ENCODE data around the gene PAN3.
"Not testable (repeated sequence)": the region's sequence is repeated elsewhere in the genome, so short reads cannot be mapped to it uniquely, and the experiment has no call there.

Gene PAN3

DNA sequence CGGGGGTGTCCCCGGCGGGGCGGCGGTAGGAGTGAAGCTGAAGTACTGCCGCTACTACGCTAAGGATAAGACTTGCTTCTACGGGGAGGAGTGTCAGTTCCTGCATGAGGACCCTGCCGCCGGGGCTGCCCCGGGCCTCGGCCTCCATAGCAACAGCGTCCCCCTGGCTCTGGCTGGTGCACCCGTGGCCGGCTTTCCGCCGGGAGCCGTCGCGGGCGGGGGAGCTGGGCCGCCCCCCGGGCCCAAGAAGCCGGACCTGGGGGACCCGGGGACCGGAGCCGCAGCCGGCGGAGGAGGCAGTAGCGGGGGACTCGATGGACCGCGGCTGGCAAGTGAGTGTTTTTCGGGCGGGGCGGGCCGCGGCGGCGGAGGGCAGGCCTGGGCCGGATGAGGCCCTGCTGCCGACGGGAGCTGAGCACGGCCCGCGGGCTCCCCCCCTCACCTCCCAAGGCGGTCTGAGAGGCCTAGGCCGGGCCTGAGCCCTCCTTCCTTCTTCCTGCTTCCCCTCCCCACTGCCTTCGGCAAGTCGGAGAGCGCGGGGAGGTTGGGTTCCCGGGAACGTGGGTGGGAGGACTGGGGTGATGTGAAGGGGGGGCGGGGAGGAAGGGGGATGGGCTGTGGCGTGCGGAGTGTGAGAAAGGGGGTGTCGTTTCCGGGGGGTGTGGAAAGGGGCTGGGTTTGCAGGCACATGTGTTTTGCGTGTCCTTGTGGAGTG lies 568 bp downstream of the PAN3 start:
- no peak for DNase-seq

DNA sequence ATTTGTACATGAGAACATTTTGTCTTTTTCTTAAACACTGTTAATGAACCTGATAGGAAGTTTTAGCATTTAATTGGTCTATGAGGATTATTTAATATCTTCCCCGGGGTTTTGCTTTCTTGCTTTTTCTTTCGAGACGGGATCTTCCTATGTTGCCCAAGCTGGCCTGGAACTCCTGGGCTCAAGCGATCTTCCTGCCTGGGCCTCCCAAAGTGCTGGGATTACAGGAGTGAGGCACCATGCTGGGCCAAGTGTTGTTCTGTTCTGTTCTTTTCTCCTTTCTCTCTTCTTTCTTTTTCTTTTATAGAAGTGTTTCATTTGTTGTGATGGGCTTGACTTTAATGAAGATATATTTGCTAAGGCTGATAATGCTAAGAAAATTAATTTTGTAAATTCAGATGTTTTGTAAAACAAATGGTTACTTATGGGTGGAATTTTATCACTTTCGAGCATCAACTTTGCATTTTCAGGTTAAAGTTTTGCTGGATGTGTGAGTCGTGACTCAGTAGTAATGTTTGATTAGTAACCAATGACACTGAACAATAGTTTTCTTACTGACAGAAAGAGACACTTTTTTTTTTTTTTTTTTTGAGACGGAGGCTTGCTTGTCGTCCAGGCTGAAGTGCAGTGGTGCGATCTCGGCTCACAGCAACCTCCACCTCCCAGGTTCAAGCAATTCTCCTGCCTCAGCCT lies 2.2 kb downstream of the PAN3 start:
- DNase-seq: no peak

- DNase-seq: not testable (repeated sequence)
Observed at GRCh38 chr13:28141542-28141941, 3.2 kb downstream of the PAN3 start.

DNA sequence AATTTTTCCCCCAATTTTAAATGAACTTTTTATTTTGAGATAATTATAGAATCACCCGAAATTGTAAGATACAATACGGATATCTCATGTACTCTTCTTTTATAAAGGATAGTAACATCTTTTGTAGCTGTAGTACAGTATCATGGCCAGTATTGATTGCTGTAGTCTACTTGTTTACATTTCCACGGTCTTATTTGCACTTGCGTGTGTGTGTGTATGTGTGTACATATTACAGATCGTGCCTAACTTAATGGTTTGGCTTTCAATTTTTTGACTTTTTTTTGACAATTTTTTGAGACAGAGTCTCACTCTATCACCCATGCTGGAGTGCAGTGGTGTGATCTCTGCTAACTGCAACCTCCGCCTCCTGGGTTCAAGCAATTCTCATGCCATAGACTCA lies 6.7 kb downstream of the PAN3 start:
- no peak for DNase-seq

GRCh38 chr13:28147495-28147894 lies 9.2 kb downstream of the PAN3 start:
- DNase-seq: no peak

DNA sequence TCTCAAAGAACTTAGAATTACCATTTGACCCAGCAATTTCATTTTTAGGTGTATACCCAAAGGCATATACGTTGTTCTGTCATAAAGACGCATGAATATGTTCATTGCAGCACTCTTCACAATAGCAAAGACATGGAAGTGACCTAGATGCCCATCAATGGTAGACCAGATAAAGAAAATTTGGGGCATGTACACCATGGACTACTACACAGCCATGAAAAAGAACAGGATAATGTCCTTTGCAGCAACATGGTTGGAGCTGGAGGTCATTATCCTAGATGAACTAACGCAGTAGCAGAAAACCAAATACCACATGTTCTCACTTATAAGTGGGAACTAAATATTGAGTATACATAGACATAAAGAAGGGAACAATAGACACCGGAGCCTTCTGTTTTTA lies 20.7 kb downstream of the PAN3 start:
- no peak for DNase-seq

GRCh38 chr13:28161370-28161769 lies 23.0 kb downstream of the PAN3 start:
- DNase-seq: no peak

DNA sequence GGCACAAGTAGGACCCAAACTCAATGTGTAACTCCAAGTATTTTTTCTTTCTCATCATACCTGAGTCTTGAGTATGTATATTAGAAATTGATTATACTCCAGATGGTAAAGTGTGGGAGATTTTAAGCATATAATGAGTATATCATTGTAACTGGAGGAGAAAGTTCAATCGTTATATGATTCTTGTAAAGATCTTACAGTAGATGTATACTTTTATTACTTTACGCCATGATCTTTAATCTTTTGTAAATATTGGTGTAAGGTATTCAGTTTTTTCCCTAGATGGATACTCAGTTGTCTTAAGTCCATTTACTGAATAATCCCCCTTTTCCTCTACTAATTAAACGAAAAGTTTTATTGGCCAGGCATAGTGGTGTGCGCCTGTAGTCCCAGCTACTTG lies 25.2 kb downstream of the PAN3 start:
- no peak for DNase-seq

DNA sequence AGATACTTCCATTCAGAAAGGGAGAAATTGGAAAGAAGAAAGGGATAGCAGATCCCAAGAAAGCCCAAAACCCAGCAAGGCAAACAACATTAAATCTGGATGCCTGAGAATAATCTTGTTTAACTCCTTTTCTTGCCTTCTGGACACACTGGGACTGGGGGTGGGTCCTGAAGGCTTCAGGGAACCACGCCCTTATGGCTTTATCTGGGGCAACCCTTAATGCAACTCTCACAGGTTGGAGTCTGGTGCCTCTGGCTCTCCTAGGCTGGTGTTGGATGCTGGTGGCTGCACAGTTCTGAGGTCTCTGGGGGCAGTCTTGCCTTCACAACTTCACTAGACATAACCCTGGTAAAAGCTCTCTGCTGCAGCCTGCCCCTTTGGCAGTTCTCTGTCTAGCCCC lies 27.9 kb downstream of the PAN3 start:
- no peak for DNase-seq

- no peak for DNase-seq
Observed at GRCh38 chr13:28171266-28171665, 32.9 kb downstream of the PAN3 start.

DNA sequence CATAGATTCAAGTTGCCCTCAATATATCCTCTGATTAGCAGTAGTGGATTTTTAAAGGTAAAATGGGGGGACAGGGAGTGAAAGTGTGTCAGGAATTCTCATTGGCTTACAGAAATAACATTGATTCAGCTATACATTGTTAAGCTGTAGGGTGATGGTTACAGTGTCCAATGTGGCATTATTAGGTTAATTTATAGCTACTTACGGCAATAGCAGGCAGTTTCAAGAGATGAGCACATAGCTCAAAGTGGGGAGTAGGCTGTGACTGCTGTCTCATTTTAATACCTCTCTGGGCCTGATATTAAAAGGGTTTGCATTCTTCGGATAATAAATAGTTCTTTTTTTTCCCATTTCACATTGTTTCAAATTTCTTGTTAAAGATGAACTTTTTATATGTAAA lies 34.6 kb downstream of the PAN3 start:
- DNase-seq: no peak

DNA sequence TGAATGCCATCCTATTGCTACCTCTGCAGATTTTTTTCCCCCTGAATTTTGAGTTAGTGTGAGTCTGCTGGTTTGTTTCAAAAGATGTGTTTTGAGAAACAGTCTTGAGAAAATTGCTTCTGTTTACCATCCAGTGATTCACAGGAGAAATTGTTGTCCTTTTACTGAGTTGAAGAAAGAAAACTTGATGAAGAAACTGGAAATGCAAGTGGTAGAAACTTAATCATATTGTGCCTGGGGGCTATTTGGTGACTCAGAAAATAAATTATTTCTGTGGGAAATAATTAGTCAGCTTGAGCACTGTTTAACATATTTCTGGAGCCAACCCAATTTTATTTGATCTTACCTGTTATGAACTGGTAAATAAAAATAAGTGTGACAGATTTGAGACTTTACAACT lies 35.4 kb downstream of the PAN3 start:
- DNase-seq: no peak

DNA sequence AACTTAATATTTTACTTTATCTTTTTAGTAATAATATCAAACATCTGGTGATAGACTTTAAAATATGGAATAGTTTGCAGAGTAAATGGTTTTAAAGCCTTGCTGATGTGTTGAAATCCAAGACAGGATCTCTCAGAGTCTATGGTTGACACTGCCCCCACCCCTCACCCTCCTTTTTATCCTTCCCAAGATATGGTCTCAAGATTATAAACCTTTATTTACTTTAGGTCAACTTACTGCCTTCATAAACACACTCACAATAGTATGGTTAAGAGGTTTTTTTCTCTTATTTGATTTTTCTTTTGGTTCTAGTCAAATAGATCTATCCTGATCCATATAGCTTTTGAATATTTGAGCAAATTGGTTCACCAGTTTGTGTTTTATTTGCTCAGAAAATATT lies 39.0 kb downstream of the PAN3 start:
- no peak for DNase-seq

DNA sequence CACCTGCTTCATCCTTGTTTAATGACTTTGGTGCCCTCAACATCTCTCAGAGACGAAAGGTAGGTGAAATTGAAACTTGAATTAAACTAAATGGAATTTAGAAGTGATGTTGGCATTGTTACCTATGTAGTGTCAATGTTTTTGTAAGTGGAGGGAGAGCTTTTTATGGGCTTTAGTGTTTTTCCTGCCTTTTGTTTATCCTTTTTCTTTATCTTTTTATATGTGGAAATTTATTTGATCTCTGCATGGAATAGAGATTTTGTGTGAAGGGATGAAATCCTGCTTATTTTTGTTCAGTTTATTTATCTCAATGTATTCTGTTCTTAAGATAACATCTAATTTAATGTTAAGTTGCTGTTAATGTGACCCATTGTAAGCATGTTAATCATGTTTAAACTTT lies 39.5 kb downstream of the PAN3 start:
- no peak for DNase-seq

GRCh38 chr13:28179974-28180373 lies 41.6 kb downstream of the PAN3 start:
- DNase-seq: no peak

GRCh38 chr13:28181413-28181812 lies 43.1 kb downstream of the PAN3 start:
- no peak for DNase-seq

- no peak for DNase-seq
Observed at GRCh38 chr13:28185256-28185655, 46.9 kb downstream of the PAN3 start.

DNA sequence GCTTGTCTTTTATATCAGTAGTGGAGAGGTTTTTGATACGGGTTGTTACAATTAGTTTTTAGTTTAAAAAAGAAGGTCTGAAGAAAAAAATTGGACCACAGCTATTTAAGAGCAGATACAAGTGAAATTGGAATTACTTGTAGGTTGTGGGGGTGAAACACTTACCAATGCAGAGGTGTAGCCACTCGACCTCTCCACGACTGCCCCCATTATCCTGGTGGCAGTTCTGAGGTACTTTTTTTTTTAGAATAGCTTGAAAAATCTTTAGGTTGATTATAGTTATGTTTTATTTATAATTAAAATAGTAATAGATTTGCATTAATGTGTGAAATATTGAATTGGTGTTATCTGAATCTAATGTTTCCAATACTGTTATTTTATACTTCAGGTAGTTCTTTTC lies 60.7 kb downstream of the PAN3 start:
- no peak for DNase-seq

- DNase-seq: no peak
Observed at GRCh38 chr13:28204043-28204442, 65.7 kb downstream of the PAN3 start.

GRCh38 chr13:28204690-28205443 lies 66.5 kb downstream of the PAN3 start:
- DNase-seq: no peak

DNA sequence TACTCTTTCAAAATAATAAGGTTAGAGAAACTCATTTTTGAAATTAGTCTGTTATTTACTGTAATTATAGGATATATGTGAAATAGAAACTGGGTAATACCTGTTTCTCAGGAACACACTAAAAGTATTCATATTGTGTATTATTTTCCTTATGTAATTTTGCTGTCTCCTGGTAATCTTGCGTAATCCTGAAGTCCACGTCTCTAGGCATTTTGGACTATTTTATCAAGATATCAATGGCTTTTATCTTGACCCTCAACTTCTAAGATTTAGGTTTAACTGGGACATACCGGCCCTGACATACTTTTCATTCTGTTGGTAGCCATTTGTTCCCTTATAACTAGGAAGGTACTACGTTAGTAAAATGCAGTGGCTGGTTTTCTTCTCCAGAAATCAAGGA lies 80.3 kb downstream of the PAN3 start:
- no peak for DNase-seq

- no peak for DNase-seq
Observed at GRCh38 chr13:28219408-28220099, 81.2 kb downstream of the PAN3 start.

- DNase-seq: no peak
Observed at GRCh38 chr13:28220166-28220565, 81.8 kb downstream of the PAN3 start.

Measured in cerebellar nuclear complex (tissue), 1 donor.